Skin epidermis (tissue), 12 donors: ENCODE measurements around the gene HCRT.

Experiments
- H3K27ac ChIP-seq, 21 experiments: fragments of 200-600 bp; sonication (generic) in 11 of 21; one replicate each; pipeline ENCODE4 v1.5.0; 2020; ENCODE audit warnings: mild to moderate bottlenecking in 3 of 21, inconsistent platforms in 2 of 21, moderate library complexity in 2 of 21
- H3K4me3 ChIP-seq, 7 experiments: fragments of 200-600 bp; sonication (generic) in 2 of 7; one replicate each; pipeline ENCODE4 v1.5.0; 2020; ENCODE audit warnings: inconsistent platforms in 2 of 7, mild to moderate bottlenecking in 2 of 7, moderate library complexity in 1 of 7

Gene HCRT

GRCh38 chr17:42180922-42181850 is 4.1 kb downstream of the HCRT start, which contains the start of gene KCNH4:
KCNH4 (minus strand) TSS chr17:42181142; CDS start chr17:42180945, 197 bp downstream.
- Histone ChIP-seq H3K4me3 (peak within 1 kb of the TSS; percentile 15 to 41 (median 29)), H3K27ac (no peak within 1 kb of the TSS)

DNA sequence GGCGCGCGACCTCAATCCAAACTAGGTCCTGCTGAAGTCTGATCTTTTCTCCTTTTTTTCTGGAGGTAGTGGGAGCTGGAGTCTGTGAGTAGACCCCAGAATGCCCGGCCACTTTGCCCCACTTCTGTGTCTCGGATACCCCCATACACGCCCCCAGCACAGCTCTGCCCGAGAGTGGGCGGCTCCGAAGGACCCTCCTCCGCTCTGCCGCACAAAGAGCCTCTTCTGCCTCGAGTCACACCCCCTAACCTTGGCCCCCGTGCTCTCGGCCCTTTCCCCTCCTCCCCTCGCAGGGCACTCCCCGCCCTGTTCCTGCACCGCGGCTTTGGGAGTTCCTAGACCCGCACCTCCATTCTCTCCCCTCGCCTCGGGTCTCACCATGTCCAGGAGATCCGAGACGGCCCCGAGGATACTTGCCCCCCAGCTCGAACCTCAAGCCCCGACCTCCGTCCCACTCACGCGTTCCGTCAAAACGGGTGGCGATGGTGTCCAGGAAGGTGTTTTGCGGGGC is 4.8 kb downstream of the HCRT start:
- Histone ChIP-seq H3K4me3 (peak overlapping the region; percentile 15 to 41 (median 29)), H3K27ac (no peak overlapping the region)

DNA sequence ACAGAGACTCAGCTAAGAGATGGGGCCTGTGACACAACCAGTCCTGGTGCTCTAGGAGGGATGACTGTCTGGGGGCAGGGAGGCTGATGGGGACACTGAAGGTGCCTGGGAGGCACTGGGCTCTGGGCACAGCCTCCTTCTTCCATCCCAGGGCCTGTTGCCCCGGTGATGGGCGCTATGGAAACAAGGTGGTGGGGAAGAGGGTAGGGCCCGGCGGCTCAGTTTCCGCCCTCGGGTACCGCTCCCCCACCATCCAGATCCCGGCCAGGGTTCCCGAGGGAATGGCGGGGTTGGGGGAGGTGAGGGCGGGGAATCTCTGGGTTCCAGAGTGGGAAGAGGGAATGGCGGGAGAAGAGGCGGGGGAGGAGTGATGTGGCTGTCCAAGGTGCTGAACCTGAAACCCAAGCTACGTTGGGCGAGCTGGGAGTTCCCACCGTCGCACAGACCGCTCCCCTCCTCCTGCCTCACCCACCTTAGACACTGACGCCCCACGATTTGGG is 5.3 kb downstream of the HCRT start:
- Histone ChIP-seq H3K27ac (no peak overlapping the region), H3K4me3 (no peak overlapping the region)

GRCh38 chr17:42179335-42179734 is 5.9 kb downstream of the HCRT start:
- no peak overlapping the region for H3K27ac ChIP-seq
- no peak overlapping the region for H3K4me3 ChIP-seq

DNA sequence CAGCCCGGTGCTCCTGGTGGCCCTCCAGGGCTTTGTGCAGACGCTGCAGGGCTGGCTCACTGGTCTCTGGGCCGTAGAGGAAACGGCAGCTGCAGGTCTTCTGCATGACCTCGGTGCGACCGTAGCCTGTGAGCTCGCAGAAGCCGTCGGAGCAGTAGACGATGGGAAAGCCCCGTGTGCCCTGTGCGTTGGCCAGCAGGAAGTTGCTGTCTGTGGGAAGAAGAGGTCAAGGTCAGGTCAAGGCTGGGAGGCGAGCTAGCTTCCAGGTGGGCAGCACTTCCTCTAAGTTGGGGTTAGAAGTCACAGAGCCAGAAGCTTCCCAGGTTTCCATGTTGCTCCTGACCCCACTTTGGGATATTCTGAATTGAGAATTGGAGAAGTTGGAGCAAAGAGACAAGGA is 6.4 kb downstream of the HCRT start:
- H3K4me3 ChIP-seq: no peak overlapping the region
- H3K27ac ChIP-seq: no peak overlapping the region

- no peak overlapping the region for H3K4me3 ChIP-seq
- H3K27ac ChIP-seq: no peak overlapping the region
Measured at GRCh38 chr17:42177684-42178083, 7.6 kb downstream of the HCRT start.

- no peak overlapping the region for H3K4me3 ChIP-seq
- H3K27ac ChIP-seq: no peak overlapping the region
Measured at GRCh38 chr17:42174126-42174783, 11.0 kb downstream of the HCRT start.

DNA sequence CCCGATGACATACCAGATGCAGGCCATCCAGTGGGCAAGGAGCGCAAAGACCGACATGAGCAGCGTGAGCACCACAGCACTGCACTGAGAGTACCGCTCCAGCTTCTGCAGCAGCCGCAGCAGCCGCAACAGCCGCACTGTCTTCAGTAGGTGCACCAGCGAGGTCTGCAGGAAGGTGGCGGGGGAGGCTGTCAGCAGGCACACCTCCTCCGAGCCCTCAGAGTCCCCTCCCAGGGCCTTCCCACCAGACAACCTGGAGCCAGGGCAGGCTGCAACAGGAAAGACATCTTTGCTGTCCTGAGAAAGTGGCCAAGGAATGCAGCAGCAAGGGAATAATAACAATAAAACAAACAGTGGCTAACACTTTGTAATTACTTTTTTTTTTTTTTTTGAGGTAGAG is 13.4 kb downstream of the HCRT start:
- Histone ChIP-seq H3K27ac (no peak overlapping the region), H3K4me3 (no peak overlapping the region)

- no peak overlapping the region for H3K4me3 ChIP-seq
Measured at GRCh38 chr17:42169351-42169750, 15.9 kb downstream of the HCRT start.

DNA sequence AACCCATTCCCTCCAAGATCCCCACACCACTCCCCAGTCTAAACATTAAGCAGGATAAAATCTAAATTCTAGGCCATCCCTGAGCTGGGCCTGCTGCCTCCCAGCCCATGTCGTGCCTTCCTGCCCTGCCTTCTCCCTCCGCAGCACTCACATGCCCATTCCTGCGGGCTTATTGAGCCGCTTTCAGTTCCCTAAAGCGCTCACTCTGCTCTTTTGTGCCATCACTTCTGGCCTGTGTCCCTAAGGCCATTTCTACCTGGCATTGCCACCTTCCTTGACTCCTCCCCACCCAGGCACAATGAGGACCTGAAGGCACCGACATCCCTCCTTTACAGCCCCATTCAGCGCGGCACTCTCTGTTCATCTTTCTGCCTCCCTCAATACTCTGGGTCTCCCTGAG is 17.4 kb downstream of the HCRT start:
- H3K27ac ChIP-seq: no peak overlapping the region
- H3K4me3 ChIP-seq: no peak overlapping the region

More at GRCh38 chr17:42169351-42169750, 15.9 kb downstream of the HCRT start:
- H3K27ac ChIP-seq: no peak overlapping the region

DNA sequence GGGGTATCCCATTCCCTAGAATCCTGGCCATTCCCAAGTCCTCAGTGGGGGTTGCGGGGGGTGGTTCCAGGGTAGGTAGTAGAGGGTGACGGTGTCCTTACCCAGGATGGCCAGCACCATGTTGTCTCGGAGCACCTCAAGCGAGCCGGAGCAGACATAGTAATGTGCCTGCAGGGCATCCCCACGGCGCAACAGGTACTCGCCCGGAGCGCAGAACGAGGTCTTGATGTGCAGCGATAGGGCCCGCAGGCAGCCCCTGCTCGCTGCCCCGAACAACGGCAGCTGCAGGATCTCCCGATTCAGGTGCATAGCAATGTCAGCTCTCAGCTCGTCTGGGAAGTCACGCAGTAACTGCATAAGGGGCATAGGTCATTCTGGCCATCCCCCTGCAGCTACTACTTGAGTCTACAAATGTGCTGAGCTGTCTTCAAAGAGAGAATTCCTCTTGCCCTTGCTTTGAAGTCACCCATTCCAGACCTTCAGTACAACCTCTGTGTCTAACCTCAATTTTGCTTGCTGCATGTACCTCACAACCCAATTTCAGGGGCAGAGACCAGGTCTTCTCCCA is 19.0 kb downstream of the HCRT start:
- no peak overlapping the region for H3K4me3 ChIP-seq
- H3K27ac ChIP-seq: no peak overlapping the region

- Histone ChIP-seq H3K27ac (no peak overlapping the region), H3K4me3 (no peak overlapping the region)
Measured at GRCh38 chr17:42165751-42166150, 19.5 kb downstream of the HCRT start.

DNA sequence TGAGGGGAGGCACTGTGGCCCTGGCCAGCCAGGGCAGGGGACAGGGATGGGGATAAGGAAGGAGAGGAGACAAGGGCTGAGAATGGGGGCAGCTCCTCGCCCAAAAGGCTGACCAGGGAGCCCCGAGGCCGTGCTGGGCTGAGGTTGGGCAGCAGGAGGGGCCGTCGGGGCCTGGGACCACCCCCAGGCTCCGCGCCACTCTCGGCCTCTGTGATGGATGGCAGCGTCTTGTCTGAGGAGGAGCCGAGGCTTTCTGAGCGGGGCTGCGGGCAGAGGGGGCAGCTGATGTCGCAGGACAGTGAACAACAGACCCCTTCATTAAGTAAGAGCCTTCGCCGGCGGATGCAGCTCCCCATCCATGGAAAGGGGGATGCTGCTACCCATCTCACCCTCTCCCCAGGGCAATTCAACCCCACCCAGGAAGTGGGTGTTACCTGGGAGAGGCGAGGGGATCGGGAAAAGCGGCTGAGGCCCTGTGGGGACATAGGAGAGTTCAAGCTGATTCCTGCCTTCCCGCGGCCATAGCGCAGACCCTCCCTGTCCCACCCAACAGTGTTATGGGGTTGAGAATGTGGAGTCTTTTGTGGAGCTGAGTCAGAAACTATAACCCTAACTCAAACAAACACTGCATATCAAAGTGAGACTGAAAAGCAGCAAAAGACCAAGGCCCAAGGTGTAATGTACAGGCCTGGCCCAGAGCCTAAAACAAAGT is 21.4 kb downstream of the HCRT start:
- no peak overlapping the region for H3K27ac ChIP-seq
- no peak overlapping the region for H3K4me3 ChIP-seq

GRCh38 chr17:42163113-42163512 is 22.1 kb downstream of the HCRT start:
- Histone ChIP-seq H3K27ac (no peak overlapping the region), H3K4me3 (no peak overlapping the region)

DNA sequence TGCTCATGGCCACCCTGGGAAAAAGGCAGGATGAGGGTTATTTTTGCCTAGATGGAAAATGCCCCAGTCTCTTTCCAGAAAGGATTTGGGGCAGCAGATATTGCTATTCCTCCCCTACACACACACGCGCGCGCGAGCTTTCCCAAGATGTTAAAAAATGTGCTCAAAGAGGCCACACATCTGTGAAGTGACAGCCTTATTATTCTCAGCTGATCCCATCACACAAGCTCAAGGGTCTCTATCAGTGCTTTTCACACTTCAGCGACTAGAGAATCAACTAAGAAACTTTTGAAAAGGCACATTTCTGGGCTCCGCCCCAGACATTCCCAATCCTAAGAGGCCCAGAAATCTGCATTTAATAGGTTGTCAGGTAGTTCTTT is 24.7 kb downstream of the HCRT start:
- no peak overlapping the region for H3K4me3 ChIP-seq

GRCh38 chr17:42159796-42160530 is 25.3 kb downstream of the HCRT start:
- H3K27ac ChIP-seq: no peak overlapping the region
- no peak overlapping the region for H3K4me3 ChIP-seq

More for the DNA sequence above, 24.7 kb downstream of the HCRT start:
- H3K27ac ChIP-seq: no peak overlapping the region

- peak overlapping the region in 11 of 21 experiments; percentile 45 to 96 (median 90) for H3K27ac ChIP-seq
- peak overlapping the region; percentile 86 to 99 (median 94) for H3K4me3 ChIP-seq
Measured at GRCh38 chr17:42155614-42156045, 29.6 kb downstream of the HCRT start.

DNA sequence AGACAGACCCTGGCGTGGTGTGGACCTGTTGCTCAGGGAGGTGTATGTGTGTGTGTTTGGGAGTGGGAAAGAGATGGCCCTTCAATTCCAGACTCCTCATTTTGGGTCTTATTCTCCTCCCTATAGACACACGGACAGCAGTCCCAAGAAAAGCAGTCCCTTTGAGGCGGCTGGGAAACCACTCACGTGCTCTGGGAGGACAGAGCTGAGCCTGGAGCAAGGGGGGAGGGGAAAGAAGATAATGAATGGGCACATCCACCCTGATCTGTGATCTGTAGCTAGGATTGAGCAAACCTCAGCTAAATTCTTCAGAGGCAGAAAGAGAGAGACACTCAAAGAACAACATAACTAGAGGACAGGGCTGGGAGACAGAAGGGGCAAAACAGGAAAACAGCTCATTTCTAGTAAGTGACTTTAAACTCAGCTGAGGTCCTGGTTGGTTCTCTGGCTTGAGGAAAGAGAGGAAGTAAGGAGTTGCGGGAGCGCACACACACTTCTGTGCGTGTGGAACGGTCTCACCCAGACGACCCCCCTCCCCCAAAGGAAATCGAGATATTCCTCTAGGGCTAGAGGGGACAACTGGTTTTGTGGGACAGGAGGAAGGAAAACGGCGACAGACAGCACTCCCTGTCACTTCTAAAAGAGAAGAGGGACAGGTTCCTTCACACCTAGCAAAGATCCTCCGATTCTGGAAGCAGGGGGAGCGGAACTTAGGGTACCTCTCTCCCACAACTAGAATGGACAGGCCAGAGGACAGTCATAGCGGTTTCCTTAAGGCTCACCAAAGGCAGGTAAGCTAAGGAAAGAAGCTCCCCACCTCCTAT is 31.1 kb downstream of the HCRT start:
- Histone ChIP-seq H3K4me3 (peak overlapping the region; percentile 86 to 99 (median 94)), H3K27ac (peak overlapping the region; percentile 82 to 99 (median 92))
